ENCODE data around the gene CHRNA9. TPM values are rescaled to one million over a fixed set of nuclear protein-coding genes. Genes with fewer than 3 reads are reported as not detected.

The CHRNA9 gene
- total RNA-seq, 1 experiment from 2014 or later = not detected

DNA sequence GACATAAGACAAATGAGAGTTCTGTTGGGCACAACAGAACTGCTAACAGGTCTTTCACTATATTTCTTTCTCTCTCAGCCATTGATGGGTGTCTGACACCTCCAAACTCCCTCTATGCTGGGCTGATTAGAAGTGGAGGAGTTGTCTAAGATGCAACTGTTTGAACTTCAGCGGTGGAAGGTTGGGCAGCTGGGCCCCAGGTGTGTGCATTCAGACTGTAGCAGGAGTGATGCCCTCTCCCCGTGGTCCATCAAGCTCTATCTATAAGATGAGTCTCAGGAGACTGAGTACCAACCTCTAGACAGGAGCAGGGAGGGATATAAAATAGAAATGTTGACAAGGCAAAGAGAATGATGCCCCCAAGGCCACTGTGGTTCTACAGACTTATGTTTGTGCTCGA is 28.2 kb upstream of the CHRNA9 start:
- DNase-seq (ENCODE audit: low read depth) = no peak
- in situ Hi-C loops (cut with HindIII; ENCODE audit: low pct_unique_long_range_greater_than_20kb, low sequenced_read_pairs) = no loop called here

DNA sequence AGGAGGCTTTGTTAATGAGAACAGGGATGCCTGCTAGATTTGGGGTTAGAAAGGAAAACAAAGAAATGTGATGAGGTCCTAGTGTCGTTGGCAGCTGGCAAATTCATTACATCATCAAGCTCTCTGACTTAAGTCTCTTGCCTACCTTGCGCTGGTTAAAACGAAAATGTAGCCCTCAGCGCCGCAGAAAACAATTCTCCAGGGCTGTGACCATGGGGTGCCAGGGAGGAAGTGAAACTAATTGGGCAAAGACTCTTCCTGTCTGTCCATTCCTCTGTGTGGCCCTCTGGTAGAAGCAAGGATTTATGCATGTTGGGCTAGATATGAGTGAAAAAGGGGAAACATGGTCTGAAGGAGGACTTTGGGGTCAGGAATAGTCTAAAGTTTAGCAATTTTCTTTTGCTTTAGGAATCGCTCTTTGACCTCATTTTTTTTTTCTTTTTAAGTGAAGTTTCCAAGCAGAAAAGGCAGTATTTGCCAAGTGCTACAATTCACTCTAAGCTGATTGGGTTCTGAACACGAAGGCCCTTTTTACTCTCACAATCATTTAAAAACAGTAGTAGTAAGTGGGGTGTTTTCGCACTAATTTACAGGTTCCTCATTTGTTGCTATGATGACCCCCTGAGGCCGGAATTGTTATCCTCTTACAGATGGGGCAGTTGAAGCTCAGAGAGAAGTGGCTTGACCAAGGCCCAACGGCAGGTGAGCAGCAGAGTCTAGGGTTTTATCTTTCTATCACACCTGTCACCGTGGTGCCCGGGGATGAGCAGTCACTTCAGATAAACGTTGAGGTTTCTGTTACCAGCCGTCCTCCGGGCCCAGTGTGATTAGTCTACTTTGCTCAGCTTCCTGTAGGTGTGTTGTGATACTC is 27.3 kb upstream of the CHRNA9 start:
- in situ Hi-C loops (cut with HindIII; ENCODE audit: low pct_unique_long_range_greater_than_20kb, low sequenced_read_pairs) = no loop called here
- no peak for DNase-seq (ENCODE audit: low read depth)

DNA sequence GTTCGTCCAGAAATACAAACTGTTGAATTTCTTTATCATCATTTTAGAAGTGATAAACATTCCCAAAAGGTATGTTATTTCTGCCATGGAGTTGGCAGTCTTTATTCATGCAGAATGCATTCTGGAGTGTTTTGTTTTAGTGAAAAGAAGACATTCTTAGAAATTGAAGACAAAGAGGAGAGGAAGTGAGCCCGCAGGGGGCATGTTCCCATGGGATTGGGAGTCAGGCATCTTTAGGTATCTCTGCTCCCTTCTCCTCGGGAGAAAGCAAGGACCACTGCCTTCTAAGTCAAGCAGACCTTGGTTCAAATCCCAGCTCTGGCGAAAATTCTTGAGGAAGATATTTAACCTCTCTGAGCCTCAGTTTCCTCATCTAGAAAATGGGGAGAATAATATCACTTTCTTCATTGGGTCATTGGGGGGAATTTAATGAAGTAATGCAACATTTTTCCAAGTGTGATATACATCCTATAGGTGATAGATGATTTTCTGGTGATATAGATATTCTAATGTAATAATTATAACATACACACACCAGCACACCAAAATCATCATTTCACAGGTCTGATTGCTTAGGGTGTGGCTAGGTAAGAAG is 26.5 kb upstream of the CHRNA9 start:
- in situ Hi-C loops (cut with HindIII; ENCODE audit: low pct_unique_long_range_greater_than_20kb, low sequenced_read_pairs) = no loop called here
- no peak for DNase-seq (ENCODE audit: low read depth)

DNA sequence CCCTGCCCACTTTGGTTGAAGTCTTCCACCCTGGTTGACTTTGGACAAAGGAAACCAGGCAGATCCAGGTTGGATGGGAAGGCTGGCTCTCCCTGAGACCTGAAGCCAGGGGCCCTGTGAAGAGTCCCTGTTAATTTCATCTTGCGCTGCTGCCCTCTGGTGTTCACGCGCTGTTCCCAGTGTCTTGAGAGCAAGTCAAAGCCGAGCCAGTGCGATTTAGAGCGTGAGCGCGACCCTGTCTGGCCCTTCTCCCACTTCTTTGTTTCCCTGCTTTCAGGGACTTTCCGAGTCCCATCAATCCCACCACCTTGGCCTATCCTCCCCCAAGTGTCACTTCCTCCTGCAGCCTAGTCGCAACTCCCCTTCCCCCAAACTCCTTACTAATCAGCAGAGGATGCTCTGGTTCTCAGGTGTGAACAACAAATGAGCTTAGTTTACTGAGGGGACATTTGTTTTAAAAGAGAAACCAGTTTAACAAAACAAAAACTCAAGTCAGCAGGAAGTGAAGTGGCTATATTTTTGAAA is 25.8 kb upstream of the CHRNA9 start:
- peak; percentile 72 for DNase-seq (ENCODE audit: low read depth)
- in situ Hi-C loops (cut with HindIII; ENCODE audit: low pct_unique_long_range_greater_than_20kb, low sequenced_read_pairs) = no loop called here

DNA sequence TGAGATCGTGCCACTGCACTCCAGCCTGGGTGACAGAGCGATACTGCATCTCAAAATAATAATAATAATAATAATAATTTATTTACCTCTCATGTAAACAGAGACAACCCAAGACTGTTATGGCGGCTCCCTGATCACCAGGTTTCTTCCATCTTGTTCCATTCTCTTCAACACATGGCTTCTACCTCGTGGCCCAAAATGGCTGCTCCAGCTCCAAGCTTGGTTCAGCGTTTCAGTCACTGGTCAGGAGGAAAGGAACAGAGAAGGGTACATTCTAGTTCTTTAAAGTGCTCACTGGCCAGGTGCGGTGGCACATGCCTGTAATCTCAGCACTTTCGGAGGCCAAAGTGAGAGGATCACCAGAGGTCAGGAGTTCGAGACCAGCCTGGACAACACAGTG is 24.9 kb upstream of the CHRNA9 start:
- no peak for DNase-seq (ENCODE audit: low read depth)
- in situ Hi-C loops (cut with HindIII; ENCODE audit: low pct_unique_long_range_greater_than_20kb, low sequenced_read_pairs) = no loop called here

DNA sequence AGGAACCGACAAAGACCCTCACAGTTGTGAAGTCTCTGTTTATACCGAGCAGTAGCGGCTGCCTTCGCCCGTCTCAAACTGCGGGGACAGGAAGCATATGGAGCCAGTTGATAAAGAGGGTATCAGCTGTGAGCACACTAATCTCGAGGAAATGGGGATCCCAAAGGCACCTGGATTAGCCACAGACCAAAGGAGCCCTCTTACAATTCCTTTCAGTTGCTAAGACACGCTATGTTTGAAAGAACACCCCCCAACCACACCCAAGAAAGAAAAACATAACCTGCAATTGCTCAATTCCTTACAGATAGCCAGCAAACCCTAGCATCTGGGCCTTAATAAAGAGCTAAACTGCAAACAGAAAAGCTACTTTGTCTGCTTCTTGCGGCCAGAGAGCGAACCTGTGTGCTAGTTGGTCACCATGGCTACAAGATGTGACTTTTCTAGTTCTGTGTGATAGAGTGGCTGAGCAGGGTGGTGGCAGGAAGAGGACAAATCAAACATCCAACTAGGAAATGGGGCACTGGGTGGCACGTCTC is 23.3 kb upstream of the CHRNA9 start:
- in situ Hi-C loops (cut with HindIII; ENCODE audit: low pct_unique_long_range_greater_than_20kb, low sequenced_read_pairs) = no loop called here
- DNase-seq (ENCODE audit: low read depth) = peak; percentile 18

DNA sequence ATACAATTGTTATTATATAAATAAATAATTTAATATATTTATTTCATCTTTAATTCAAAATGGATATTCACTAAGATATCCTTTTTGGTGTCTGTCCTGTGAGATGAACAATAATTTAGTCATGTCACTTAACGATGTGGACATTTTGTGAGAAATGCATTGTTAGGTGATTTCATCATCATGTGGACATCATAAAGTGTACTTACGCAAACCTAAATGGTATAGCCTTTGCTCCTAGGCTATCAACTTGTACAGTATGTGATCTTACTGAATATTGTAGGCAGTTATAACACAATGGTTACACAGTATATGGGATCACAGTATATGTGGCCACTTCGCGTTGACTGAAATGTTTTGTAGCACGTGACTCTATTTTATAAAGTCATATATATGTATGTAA is 20.2 kb upstream of the CHRNA9 start:
- in situ Hi-C loops (cut with HindIII; ENCODE audit: low pct_unique_long_range_greater_than_20kb, low sequenced_read_pairs) = no loop called here
- no peak for DNase-seq (ENCODE audit: low read depth)

DNA sequence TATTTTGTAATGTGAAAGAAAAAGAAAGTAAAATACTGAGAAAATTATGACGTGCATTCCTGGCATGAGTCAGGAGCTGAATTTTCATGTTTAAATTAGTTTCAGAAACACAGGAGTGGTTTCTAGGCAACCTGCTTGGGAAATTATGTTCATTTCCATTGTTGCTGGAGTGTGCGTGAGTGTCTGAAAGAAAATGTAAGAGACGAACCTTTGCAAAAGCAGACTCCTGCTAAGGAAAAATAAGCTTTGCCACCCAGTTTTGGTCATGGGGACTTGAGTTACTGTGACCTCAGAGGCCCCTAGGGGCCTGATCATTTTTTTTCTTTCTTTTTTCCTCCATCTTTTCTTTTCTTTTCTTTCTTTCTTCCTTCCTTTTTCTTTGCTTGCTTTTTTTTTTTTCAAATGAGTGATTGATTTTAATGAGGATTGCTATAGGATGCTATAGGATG is 18.8 kb upstream of the CHRNA9 start:
- peak; percentile 71 for DNase-seq (ENCODE audit: low read depth)
- in situ Hi-C loops (cut with HindIII; ENCODE audit: low pct_unique_long_range_greater_than_20kb, low sequenced_read_pairs) = no loop called here

DNA sequence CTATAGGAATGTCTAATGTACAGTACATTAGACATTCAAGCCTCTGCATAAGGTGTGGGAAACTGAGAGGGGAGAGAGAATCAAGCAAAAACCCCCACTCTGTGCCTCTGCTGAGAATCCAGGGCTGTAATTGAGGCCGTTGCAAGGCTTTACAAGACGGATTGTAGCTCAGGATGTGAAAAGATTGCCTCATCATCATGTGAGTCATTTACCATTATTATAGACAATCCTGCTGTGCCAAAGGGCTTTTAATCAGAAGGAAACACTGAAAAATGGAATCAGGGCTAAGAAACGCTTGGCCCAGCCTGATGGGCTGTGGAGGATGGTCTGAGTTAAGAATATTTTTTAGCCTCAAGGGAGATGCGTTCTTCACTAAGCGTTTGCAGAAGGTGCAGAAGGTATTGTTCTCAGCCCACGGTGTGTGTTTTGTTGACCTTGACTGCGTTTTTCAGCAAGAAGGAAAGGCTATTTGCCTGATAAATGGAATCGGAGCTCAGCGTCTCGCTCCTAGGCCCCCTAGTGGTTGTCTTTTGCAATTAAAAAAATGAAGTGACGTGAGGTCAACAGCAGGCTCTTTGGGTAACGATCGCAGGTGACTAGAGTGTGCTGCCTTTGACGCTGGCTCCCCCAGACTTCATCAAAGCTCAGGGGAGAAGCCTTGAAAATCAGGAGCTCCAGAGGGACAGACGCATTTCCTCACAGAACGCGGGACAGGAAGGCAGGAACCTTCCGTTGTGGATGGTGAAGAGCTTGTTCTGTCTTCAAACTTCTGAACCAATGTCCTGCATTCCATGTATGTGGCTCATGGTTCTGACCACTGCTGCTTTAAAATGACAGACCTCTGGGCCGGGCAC is 18.1 kb upstream of the CHRNA9 start:
- in situ Hi-C loops (cut with HindIII; ENCODE audit: low pct_unique_long_range_greater_than_20kb, low sequenced_read_pairs) = no loop called here
- DNase-seq (ENCODE audit: low read depth) = peak; percentile 86

DNA sequence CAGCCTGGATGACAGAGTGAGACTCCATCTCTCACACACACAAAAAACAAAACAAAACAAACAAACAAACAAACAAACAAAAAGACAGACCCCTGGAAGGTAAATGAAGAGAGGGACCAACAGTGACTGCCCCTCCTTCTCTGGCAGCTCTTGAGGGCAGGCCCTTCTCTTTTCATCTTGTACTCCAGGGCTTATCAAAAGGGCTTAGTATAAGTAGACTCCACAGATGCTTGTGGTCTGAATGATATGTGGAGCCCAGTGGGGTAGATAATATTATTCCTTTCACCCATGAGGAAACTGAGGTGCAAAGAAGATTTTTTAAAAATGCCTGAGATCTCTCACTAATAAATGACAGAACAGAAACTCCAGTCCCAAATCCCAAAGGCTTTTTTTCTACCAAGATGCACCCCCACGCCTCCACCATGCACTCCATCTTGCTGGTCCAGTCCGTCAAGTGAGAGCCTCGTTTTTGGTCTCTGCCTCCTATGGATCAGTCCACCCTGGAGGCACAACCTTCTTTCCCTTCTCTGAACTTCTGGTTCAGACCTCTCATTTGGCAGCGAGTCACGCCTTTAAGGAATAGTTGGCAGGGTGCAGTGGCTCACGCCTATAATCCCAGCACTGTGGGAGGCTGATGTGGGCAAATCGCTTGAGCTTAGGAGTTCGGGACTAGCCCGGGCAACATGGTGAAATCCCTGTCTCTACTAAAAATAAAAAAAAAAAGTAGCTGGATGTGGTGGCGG is 17.0 kb upstream of the CHRNA9 start:
- in situ Hi-C loops (cut with HindIII; ENCODE audit: low pct_unique_long_range_greater_than_20kb, low sequenced_read_pairs) = no loop called here
- no peak for DNase-seq (ENCODE audit: low read depth)

DNA sequence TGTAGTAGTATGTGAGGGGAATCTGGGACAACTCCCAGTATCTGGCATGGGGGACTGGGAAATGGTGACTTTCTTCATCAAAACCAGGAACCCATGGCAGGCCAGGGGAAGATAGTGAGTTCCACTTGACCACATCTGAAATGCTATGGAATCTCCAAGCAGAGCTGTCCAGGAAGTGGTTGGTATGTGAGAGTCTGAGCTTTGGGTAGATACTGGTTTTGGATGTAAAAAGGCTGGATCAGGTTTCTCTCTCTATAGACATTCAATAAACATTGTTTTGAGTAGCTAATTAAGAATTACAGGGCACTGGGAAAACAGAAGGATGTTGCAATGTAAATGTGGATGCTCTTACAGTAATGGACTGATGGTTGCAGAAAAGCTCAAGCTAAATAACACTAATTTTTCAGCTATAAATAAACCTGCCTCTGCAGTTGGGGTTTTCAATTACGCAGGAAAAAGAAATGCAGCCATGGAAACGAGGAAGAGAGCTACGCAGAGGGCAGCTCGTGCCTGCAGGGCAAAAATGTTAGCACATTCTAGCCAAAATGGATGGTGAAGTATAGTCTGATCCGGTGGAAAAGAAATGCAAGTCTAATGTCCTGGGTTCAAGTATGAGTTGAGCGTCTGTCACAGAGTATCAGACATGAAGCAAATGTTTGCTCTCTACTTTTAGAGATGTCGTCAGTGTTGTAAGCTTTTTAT is 13.4 kb upstream of the CHRNA9 start:
- DNase-seq (ENCODE audit: low read depth) = no peak
- in situ Hi-C loops (cut with HindIII; ENCODE audit: low pct_unique_long_range_greater_than_20kb, low sequenced_read_pairs) = no loop called here

DNA sequence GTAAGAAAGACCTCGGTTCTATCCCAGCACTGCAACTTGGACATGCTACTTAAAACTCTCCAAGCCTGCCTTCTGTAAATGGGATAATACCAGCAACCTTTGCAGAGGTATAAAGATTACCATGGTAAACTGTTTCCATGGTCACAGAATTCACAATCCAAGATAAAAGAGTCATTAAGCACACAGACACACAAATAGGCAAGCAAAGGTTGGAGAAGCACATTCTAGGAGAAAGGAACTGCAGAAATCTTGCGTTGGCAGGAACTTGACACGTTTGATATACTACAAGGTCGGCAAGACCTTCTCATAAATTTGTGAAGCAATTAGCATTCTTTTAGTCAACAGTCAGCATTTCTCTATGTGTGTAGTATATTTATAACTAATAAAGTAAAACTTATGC is 12.3 kb upstream of the CHRNA9 start:
- DNase-seq (ENCODE audit: low read depth) = no peak
- in situ Hi-C loops (cut with HindIII; ENCODE audit: low pct_unique_long_range_greater_than_20kb, low sequenced_read_pairs) = no loop called here

DNA sequence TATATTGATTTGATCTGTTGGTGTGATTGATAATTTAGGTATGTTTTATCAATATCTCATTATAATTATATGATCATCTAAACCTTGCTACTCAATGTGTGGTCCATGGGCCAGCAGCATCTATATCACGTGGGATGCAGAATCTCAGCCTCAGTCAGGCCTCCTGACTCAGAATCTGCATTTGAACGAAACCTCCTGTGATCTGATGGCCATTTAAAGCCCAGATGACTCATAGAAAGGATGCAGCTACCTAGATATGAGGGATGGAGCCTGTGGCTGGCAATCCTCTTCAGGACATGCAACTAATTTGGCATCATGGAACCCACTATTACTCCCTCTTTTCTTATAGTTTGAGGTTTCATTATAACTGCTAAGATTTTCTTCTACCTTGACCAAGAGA is 11.3 kb upstream of the CHRNA9 start:
- no peak for DNase-seq (ENCODE audit: low read depth)
- in situ Hi-C loops (cut with HindIII; ENCODE audit: low pct_unique_long_range_greater_than_20kb, low sequenced_read_pairs) = no loop called here

DNA sequence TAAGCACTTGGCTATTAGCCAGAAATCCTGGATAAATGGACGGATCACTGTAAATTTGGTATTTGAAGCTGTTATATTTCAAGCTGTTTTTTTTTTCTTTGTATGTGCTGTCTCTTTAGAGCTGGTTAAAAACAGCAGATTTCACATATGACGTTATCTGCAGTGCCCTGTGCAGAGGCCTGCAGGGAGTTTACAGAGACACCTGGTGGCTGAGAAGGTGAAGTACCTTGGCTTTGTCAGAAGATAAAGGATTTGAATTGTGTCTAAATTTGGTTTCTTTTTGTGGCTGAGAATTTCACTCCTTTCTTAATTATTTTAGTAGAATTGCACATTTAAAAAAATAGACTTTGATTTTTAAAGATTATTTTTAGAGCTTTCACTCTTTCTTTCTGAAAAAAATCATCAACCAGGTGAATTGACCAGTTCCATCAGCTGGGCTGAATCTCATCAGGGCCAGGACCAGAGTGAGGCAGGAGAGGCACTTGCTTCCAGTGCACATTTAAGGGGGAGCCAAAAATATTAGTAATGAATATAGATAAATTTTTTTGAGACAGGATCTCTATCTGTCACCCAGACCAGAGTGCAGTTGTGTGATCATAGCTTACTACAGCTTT is 9.6 kb upstream of the CHRNA9 start:
- in situ Hi-C loops (cut with HindIII; ENCODE audit: low pct_unique_long_range_greater_than_20kb, low sequenced_read_pairs) = no loop called here
- peak; percentile 44 for DNase-seq (ENCODE audit: low read depth)

DNA sequence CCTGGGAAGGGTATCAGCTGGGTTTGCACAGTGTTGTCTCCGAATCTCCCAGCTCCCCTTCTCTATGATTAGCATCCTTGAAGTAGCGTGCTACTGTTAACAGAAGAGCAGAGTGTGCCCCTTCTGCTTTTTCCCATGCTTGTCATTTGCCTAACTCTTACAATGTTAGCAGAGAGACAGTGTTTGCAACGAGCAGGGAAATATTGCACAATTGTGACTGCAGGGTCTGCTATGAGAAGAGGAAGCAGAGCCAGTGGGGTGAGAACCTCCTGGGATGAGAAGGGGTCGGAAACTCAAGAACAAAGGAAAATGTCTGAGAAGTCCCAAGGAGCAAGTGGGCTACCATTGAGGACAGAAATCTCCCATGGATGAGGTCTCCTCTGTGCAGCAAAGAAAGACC is 7.8 kb upstream of the CHRNA9 start:
- DNase-seq (ENCODE audit: low read depth) = no peak
- in situ Hi-C loops (cut with HindIII; ENCODE audit: low pct_unique_long_range_greater_than_20kb, low sequenced_read_pairs) = no loop called here

DNA sequence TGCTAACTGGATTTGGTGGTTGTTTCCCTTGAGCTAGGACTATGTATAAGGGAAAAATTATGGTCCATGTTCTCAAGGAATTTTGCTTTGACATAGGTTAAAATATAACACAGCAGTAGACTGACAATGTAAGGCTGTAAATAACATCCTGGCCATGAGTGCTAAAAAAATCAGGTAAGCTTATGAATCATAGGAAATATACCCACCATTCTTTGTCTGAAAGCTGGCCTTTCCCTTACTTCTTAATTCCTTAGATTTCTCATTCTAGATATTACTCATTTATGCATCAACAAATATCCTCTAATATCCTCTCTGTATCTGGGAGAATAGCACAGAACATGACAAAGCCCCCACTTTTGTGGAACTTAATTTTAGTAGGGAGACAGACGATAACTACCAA is 6.8 kb upstream of the CHRNA9 start:
- in situ Hi-C loops (cut with HindIII; ENCODE audit: low pct_unique_long_range_greater_than_20kb, low sequenced_read_pairs) = no loop called here
- DNase-seq (ENCODE audit: low read depth) = no peak

DNA sequence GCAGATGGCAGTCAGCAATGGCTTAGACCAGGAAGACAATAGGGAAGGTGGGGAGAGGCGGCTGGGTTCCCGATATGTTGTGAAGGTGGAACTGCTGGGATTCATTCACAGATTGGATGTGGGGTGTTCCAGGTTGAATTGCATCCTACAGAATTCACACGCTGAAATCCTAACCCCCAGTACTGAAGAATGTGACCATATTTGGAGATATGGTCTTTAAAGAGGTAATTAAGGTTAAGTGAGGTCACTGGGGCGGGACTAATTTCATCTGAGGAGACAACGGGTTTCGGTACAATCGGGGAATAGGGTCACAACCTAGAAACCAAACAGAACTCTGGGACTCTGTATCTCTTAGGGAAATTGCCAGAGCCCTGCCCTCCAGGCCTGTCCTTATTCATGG is 5.3 kb upstream of the CHRNA9 start:
- no peak for DNase-seq (ENCODE audit: low read depth)
- in situ Hi-C loops (cut with HindIII; ENCODE audit: low pct_unique_long_range_greater_than_20kb, low sequenced_read_pairs) = no loop called here

Measured in Caki2 (cell line).